WI38 (cell line): ENCODE data around the gene SLC41A1.

ENCODE experiments used
- H3K4me3 ChIP-seq: 2 replicates; pipeline ENCODE4 v1.5.1; 2011; ENCODE audit warnings: low read depth, mild to moderate bottlenecking, control low read depth, low read length
- TF ChIP-seq, protein P1 (sequence below): IDR thresholded peaks from 2 replicates; pipeline ENCODE4 v1.5.1; 2012; ENCODE audit warnings: low read depth, mild to moderate bottlenecking, control low read depth, low read length

Gene SLC41A1

DNA sequence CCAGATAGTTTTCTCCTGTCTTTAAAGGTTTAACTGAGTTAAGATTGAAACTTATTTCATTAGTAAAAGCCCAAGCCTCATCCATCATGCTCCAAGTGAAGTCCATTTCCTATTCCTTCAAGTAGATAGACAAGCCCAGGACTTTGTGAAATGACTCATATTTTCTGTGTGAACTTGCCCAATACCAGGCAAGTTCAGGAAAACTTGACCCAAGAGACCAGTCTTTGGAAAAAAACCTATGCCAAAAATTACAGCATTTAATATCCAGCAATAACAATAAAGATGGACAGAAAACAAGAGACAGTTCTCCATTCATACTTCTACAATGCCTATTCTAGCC is 37.3 kb downstream of the SLC41A1 start:
- H3K4me3 ChIP-seq, result peak overlapping the region; percentile 85
- TF ChIP-seq, protein P1, sequence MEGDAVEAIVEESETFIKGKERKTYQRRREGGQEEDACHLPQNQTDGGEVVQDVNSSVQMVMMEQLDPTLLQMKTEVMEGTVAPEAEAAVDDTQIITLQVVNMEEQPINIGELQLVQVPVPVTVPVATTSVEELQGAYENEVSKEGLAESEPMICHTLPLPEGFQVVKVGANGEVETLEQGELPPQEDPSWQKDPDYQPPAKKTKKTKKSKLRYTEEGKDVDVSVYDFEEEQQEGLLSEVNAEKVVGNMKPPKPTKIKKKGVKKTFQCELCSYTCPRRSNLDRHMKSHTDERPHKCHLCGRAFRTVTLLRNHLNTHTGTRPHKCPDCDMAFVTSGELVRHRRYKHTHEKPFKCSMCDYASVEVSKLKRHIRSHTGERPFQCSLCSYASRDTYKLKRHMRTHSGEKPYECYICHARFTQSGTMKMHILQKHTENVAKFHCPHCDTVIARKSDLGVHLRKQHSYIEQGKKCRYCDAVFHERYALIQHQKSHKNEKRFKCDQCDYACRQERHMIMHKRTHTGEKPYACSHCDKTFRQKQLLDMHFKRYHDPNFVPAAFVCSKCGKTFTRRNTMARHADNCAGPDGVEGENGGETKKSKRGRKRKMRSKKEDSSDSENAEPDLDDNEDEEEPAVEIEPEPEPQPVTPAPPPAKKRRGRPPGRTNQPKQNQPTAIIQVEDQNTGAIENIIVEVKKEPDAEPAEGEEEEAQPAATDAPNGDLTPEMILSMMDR, result no peak

DNA sequence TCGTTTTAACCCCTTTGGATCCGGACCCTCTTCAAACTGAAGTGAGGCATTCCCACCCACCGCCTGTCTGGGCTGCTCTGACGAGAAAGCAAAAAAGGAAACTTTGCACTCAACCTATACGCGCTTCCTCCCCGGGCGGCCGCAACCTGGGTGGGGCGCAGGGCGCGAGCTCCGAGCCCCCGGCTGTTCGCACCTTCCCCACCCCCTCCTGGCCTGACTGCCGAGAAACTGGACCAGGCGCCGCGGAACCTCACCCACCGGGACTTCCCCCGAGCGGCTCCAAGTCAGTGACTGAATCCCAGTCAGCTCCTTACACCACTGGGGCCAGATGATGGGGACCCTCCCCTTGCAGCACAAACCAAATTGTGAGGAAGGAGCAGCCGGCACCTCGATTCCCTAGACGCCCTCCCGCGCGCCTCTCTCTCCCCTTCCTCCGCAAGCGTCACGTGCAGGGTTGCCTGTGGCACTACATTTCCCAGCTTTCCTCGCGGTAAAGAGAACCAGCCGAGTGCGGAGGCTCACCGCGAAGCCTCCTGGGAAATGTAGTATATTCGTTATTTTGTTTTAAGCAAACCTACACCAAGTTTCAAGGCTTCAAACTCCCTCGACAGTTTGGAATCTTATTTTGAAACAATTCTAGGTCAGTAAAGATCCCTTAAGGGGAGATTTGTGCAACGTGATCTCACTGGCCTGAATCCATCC is 37.8 kb downstream of the SLC41A1 start, which contains the start of gene RAB29:
Gene RAB29 (minus strand): TSS at position 468 of the 702 bp plus-strand sequence. CDS start 526 bp downstream, outside the sequence.
- H3K4me3 ChIP-seq, result peak within 1 kb of the TSS; percentile 85
- TF ChIP-seq, protein P1, result no peak

DNA sequence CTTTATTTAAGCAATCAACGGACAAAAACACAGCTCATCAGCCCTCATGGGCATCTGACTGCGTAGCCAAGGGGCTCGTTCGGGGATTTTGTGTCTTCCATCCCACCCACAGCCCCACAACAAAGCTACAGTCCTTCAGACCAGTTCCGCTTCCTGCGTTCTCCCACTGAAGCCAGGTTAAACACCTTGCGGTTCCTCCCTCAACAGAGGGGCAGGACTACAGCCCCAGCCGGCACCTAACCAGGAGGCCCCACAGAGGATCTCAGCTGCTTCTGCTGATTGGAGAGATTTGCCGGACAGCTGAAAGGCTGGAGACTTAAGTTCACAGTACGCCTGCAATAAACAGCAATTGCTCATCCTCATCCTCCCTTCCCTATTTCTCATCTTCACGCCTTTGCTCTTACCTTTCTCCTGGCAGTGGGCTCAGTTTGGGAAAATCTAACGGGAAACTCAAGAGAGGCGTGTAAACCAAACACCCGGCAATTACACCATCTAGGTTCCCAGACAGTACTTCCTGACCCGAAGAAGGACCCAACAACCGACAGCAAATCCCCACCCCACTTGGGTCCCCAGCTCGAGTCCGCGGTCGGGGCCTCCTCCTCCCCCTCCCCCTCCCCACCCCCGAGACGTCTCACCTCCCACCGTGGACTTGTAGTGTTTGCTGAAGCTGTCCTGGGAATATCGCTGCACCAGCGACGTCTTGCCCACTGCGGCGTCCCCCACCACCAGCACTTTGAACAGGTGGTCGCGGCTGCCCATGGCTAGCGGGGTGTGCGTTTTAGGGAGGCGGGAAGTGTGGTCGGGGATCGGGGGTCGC is 38.6 kb downstream of the SLC41A1 start:
- TF ChIP-seq, protein P1, result no peak
- peak overlapping the region; percentile 85 for H3K4me3 ChIP-seq

DNA sequence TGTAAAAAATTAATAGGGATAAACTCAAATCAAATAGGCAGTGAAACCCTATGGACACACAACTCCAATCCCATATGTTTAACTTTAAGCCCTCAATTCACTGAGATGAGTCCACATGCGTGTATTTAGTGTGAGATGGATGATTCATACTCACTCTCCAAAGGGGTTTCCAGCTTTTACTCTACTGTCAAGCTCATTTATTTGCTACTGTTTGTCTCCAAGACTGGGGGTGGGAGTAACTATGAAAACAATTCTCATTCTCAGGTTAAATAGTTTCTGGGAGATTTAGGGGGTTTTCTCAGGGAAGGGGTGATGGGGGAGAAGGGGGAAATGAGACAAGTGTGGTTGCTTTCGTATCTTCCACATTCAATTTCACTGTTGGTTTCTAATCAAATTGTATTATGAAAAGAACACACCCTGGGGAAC is 40.4 kb downstream of the SLC41A1 start:
- H3K4me3 ChIP-seq, result no peak overlapping the region
- TF ChIP-seq, protein P1, result no peak

DNA sequence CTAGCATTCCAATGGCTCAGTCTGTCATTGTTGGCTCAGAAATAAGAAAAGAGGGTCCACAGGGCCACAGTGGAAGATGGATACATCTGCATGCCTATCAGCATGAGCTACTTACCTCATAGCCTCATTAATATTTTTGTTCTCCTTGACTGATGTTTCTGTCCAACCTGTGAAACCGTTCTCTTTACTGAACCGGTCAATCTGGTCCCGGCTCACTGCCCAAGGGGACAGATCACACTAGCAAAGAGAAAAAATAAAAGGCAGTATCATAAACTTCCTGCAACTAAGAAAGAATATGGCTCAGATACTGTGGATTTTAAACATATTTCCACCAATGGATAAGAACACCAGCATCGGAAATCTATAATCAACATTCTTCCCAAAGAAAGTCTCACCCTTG is 42.4 kb downstream of the SLC41A1 start:
- H3K4me3 ChIP-seq, result no peak overlapping the region
- TF ChIP-seq, protein P1, result no peak

DNA sequence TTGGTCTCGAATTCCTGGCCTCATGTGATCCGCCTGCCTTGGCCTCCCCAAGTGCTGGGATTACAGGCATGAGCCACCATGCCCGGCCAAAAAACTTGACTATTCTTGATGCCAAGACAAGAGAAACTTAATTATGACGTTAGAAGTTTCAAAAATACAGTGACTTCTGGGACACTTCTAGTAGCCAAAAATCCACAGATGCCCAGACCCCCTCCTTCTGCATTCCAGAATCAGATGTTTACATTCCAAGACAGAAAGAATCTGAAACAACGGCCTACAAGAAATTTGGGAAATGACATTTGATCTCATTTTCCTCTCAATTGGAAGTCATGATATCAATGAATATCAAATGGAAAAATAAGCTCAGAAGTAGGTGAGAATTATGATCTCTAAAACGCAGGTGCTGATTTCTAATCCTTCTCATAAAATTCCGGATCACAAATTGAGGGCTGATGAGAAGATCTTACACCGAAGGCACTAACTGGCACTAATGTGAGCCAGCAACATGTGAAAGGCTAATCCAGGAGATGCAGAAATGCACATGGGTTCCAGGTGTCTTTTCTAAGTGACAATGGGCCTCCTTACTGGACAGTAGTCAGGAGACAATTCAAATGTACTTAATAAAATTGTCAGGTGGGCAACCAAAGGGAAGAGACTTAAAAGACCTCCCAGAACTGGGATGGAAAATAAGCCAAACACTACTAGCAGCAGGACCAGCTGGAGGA is 43.2 kb downstream of the SLC41A1 start:
- TF ChIP-seq, protein P1, result no peak
- no peak overlapping the region; the same call in 1 of the 2 replicates for H3K4me3 ChIP-seq
